Ramos (cell line): Measurements from ENCODE around the gene SPACDR.
"Not testable (repeated sequence)": the region's sequence is repeated elsewhere in the genome, so short reads cannot be mapped to it uniquely, and the experiment has no call there.

Source experiments
- in situ Hi-C: fragments of 300-500 bp; cut with MboI; formaldehyde crosslinking; loops from one replicate; pipeline ENCODE4 v1.14.3; 2022; ENCODE audit warnings: low sequenced_read_pairs; ENCODE audit not compliant: unreplicated experiment

The SPACDR gene

GRCh38 chr7:100467638-100468373 is 3.7 kb upstream of the SPACDR start:
- in situ Hi-C loops: loop anchor here (5.0 kb wide), 1 partner anchor 94 kb away; no protein-coding TSS in a partner anchor

- in situ Hi-C loops: loop anchor here (5.0 kb wide), 1 partner anchor 95 kb away; no protein-coding TSS in a partner anchor
These were observed 2.9 kb upstream of the SPACDR start for GRCh38 chr7:100466653-100467605.

- in situ Hi-C loops: loop anchor here (5.0 kb wide), 1 partner anchor 96 kb away; no protein-coding TSS in a partner anchor
These were observed 1.7 kb upstream of the SPACDR start for GRCh38 chr7:100465702-100466311.

- in situ Hi-C loops: loop anchor here (5.0 kb wide), 1 partner anchor 97 kb away; no protein-coding TSS in a partner anchor
These were observed 1.2 kb upstream of the SPACDR start for GRCh38 chr7:100465299-100465698.

- in situ Hi-C loops: loop anchor here (5.0 kb wide), 1 partner anchor 98 kb away; no protein-coding TSS in a partner anchor
These were observed 731 bp upstream of the SPACDR start for GRCh38 chr7:100464791-100465190.

DNA sequence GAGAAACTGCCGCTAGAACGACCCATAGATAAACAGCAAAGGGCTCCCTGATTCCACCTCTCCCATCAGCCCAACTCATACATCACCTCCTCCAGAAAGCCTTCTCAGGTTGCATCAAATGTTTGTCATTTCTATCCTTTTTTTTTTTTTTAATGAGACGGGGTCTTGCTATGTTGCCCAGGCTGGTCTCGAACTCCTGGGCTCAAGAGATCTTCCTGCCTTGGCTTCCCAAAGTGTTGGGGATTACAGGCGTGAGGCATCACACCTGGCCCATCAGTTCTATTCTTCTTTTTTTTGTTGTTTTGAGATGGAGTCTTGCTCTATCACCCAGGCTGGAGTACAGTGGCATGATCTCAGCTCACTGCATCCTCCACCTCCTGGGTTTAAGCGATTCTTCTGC is 7.0 kb downstream of the SPACDR start:
- in situ Hi-C loops: no loop called here

GRCh38 chr7:100456562-100456961 is 7.5 kb downstream of the SPACDR start:
- in situ Hi-C loops: no loop called here

DNA sequence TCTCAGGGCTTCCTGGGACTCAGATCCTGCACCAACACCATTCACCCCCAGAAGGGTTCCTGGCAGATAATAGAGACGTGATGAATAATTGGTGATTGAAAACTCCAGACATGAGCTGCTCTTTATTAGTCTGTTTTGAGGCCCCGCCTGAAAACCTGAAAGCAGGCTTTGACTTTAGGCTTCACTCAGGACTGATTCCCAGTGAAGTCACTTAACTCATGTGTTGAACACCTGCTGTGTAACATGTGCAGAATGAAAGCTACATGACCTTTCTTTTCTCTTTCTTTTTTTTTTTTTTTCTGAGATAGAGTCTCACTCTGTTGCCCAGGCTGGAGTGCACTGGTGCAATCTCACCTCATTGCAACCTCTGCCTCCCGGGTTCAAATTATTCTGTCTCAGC is 8.9 kb downstream of the SPACDR start:
- in situ Hi-C loops: no loop called here

DNA sequence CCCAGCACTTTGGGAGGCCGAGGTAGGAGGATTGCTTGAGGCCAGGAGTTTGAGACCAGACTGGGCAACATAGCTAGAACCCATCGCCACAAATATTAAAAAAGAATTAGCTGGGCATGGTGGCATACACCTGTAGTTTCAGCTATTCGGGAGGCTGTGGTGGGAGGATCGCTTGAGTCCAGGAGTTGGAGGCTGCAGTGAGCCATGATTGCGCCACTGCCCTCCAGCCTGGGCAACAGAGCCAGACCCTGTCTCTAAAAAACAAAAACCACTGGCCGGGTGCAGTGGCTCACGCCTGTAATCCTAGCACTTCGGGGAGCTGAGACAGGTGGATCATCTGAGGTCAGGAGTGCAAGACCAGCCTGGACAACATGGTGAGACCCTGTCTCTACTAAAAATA is 10.2 kb downstream of the SPACDR start:
- in situ Hi-C loops: not testable (repeated sequence)

DNA sequence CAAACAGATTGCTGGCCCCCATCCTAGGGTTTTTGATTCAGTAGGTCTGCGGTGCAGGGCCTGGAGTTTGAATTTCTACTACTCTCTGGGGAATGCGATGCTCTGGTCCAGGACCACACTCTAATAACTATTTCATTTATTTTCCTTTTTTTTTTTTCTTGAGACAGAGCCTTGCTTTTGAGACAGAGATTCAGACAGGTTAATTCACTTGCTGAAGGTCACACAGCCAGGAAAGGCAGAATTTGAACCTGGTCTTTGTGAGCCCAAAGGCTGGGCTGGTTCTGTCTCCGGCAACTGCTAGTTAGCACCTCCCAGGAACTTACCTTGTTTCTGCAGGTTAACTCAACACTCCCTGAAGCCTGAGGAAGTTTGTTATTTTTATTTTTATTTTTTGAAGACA is 11.5 kb downstream of the SPACDR start:
- in situ Hi-C loops: no loop called here

- in situ Hi-C loops: no loop called here
These were observed 14.8 kb downstream of the SPACDR start for GRCh38 chr7:100449190-100449795.

GRCh38 chr7:100447363-100447762 is 16.7 kb downstream of the SPACDR start:
- in situ Hi-C loops: not testable (repeated sequence)

DNA sequence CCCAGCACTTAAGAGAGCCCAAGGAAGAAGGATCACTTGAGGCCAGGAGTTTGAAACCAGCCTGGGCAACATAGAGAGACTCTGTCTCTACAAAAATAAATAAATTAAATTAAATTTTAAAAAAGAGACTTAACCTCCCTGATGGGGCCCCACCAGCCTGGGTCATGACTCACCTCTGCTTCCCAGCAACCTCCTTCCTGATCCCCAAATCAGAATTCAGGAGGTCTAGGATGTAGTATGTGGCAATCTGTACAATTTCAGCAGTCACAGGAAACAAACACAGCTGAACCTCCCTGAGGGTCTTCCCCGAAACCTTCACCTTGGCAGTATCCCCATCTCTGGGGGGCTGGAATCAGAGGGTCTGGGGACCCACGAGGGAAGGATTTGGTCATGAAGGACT is 18.0 kb downstream of the SPACDR start:
- in situ Hi-C loops: no loop called here

GRCh38 chr7:100444311-100445278 is 19.5 kb downstream of the SPACDR start:
- in situ Hi-C loops: no loop called here

DNA sequence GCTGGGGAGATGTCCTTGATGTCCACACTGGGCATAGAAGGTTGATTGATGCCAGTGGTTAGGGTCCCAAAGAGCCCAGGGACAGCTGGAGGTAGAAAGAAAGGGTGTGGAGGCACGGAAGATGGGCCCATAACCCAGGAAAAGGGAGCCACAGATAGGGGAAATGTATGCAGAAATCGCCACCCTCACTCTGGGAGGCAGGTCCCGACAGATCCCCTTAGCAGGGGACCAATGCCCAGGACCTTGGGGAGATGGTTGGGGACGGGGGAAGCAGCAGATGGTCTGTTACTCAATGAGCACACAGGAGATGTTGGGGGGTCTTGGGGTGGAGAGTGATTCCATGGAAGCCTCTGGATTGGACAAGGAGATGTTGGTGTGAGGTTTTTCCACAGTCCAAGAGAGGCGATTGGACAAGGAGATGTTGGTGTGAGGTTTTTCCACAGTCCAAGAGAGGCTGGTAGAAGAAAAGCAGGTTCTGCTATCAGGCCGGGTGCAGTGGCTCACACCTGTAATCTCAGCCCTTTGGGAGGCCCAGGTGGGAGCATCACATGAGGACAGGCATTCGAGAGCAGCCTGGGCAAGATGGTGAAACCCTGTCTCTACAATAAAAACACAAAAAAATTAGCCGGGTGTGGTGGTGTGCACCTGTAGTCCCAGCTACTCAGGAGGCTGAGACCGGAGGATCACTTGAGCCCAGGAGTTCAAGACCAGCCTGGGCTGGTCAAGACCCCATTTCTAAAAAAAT is 20.8 kb downstream of the SPACDR start:
- in situ Hi-C loops: no loop called here

- in situ Hi-C loops: no loop called here
These were observed 22.2 kb downstream of the SPACDR start for GRCh38 chr7:100441641-100442535.

GRCh38 chr7:100439244-100439643 is 24.8 kb downstream of the SPACDR start:
- in situ Hi-C loops: not testable (repeated sequence)
